Esophagus muscularis mucosa (tissue), 4 donors: ENCODE results near the gene TAS1R3. TPM values are rescaled to one million over a fixed set of nuclear protein-coding genes. Genes with fewer than 3 reads are reported as not detected.

Source experiments
- DNase-seq: peaks from one replicate; pipeline ENCODE4 v3.0.0-alpha.2; 2017; ENCODE audit errors: extremely low spot score
- H3K27ac ChIP-seq, 4 donors: fragments of 200-600 bp; sonication (generic); replicated peaks in 1 of 4; 1 replicate in 3 of 4; 2 replicates in 1 of 4; pipeline ENCODE4 v1.5.1; 2016 to 2019; ENCODE audit warnings: mild to moderate bottlenecking in 1 of 4
- H3K27me3 ChIP-seq, 4 donors: fragments of 200-600 bp; sonication (generic); one replicate each; pipeline versions ENCODE4 v1.5.1 to v1.6.0; 2016 to 2019
- H3K36me3 ChIP-seq, 4 donors: fragments of 200-600 bp; sonication (generic); one replicate each; pipeline ENCODE4 v1.5.1; 2016 to 2019
- H3K4me1 ChIP-seq, 4 donors: fragments of 200-600 bp; sonication (generic); one replicate each; pipeline ENCODE4 v1.5.1; 2016 to 2019
- H3K4me3 ChIP-seq, 4 donors: fragments of 200-600 bp; sonication (generic); 1 replicate in 2 of 4; 2 replicates in 2 of 4; pipeline ENCODE4 v1.5.1; 2016 to 2019; ENCODE audit warnings: mild to moderate bottlenecking in 4 of 4, moderate library complexity in 1 of 4
- H3K9me3 ChIP-seq, 4 donors: fragments of 200-600 bp; sonication (generic); 1 replicate in 3 of 4; 2 replicates in 1 of 4; pipeline ENCODE4 v1.5.1; 2016 to 2019
- CTCF ChIP-seq, 3 experiments: fragments of 200-600 bp in 2 of 3; fragments of 450-650 bp in 1 of 3; sonication (generic) in 2 of 3; IDR thresholded peaks; one replicate each; pipeline ENCODE4 v1.5.1; 2017 to 2019; ENCODE audit warnings: antibody characterized with exemption in 3 of 3, mild to moderate bottlenecking in 2 of 3, moderate library complexity in 1 of 3
- EP300 ChIP-seq: sonication (generic); formaldehyde crosslinking; IDR thresholded peaks from one replicate; pipeline ENCODE4 v1.6.1; 2017; ENCODE audit warnings: antibody characterized with exemption
- POLR2A ChIP-seq: fragments of 450-650 bp; IDR thresholded peaks from one replicate; pipeline ENCODE4 v1.6.1; 2017; ENCODE audit warnings: antibody characterized with exemption, moderate library complexity, mild to moderate bottlenecking, low read depth
- POLR2AphosphoS5 ChIP-seq, 2 donors: sonication (generic); formaldehyde crosslinking; IDR thresholded peaks; one replicate each; pipeline ENCODE4 v1.6.1; 2017; ENCODE audit warnings: antibody characterized with exemption in 2 of 2
- WGBS: methylation state at CpG from one replicate; pipeline ENCODE4 v1.1.5; 2018; 5-methylcytosine and 5-hydroxymethylcytosine counted together
- intact Hi-C: fragments of 100-400 bp; cut with DNase I; formaldehyde crosslinking; loops from one replicate; pipeline ENCODE4 v1.15.1; 2023
- total RNA-seq, 4 donors: library from RNA; depleted of rRNA; stranded (reverse); fragments of >200 nt; gene quantifications; one replicate each; pipeline versions ENCODE4 v1.1.0 to v1.2.1, GENCODE V29; 2016

The TAS1R3 gene
- under 1 TPM in 2 of 4 donors, not detected in 2; 0.17 to 0.32 TPM for total RNA-seq

- Histone ChIP-seq H3K4me3 (no peak within 1 kb of the TSS), H3K9me3 (no peaks in the 10 kb centered on the region), H3K27ac (no peak within 1 kb of the TSS), H3K36me3 (peaks cover 14 to 44% (median 33%) of the 10 kb centered on the region in 4 donors), H3K27me3 (no peaks in the 10 kb centered on the region), H3K4me1 (peaks cover 22 to 33% (median 25%) of the 10 kb centered on the region in 4 donors)
- TF ChIP-seq POLR2A: no peak
- no peak for DNase-seq
- WGBS: 69% methylated on average over 15 of the region's 41 CpGs
- intact Hi-C loops: no loop called here
Observed at GRCh38 chr1:1331068-1331965, at the start of gene TAS1R3. TAS1R3 (plus strand) TSS chr1:1331280; CDS start chr1:1331346, 66 bp downstream.

- Histone ChIP-seq H3K9me3 (no peaks in the 10 kb centered on the region), H3K27me3 (peaks cover 0 to 25% (median 1%) of the 10 kb centered on the region in 4 donors), H3K4me3 (no peak overlapping the region), H3K4me1 (peaks cover 0 to 6% (median 0%) of the 10 kb centered on the region in 4 donors), H3K27ac (no peak overlapping the region), H3K36me3 (no peaks in the 10 kb centered on the region)
- TF ChIP-seq CTCF (IDR thresholded peaks at IDR 0.05): no peak
- TF ChIP-seq POLR2A: no peak
- no peak for TF ChIP-seq POLR2AphosphoS5 (IDR thresholded peaks at IDR 0.05)
- TF ChIP-seq EP300: no peak
- WGBS: 66% methylated on average over 7 of the region's 26 CpGs
- no peak for DNase-seq
- intact Hi-C loops: no loop called here
Observed at GRCh38 chr1:1281533-1282321, 49.4 kb upstream of the TAS1R3 start.

GRCh38 chr1:1282998-1283397 lies 48.1 kb upstream of the TAS1R3 start:
- no peak for DNase-seq
- H3K27me3 ChIP-seq: peaks cover 0 to 38% (median 1%) of the 10 kb centered on the region in 4 donors
- H3K4me3 ChIP-seq: no peak overlapping the region
- TF ChIP-seq POLR2A: no peak
- TF ChIP-seq CTCF (IDR thresholded peaks at IDR 0.05): no peak
- no peak for TF ChIP-seq POLR2AphosphoS5 (IDR thresholded peaks at IDR 0.05)
- no peak for TF ChIP-seq EP300
- no peaks in the 10 kb centered on the region for H3K36me3 ChIP-seq
- intact Hi-C loops: no loop called here
- no peak overlapping the region for H3K27ac ChIP-seq
- H3K9me3 ChIP-seq: no peaks in the 10 kb centered on the region
- WGBS: 78% methylated on average over 14 of the region's 14 CpGs
- peaks cover 0 to 6% (median 0%) of the 10 kb centered on the region in 4 donors for H3K4me1 ChIP-seq

GRCh38 chr1:1283821-1284220 lies 47.3 kb upstream of the TAS1R3 start:
- peaks cover 0 to 38% (median 1%) of the 10 kb centered on the region in 4 donors for H3K27me3 ChIP-seq
- H3K4me1 ChIP-seq: peaks cover 0 to 6% (median 0%) of the 10 kb centered on the region in 4 donors
- 8% methylated on average over 2 of the region's 9 CpGs for WGBS
- DNase-seq: no peak
- H3K4me3 ChIP-seq: no peak overlapping the region
- TF ChIP-seq CTCF (IDR thresholded peaks at IDR 0.05): no peak
- no peak for TF ChIP-seq EP300
- TF ChIP-seq POLR2A: no peak
- TF ChIP-seq POLR2AphosphoS5 (IDR thresholded peaks at IDR 0.05): no peak
- no peak overlapping the region for H3K27ac ChIP-seq
- H3K36me3 ChIP-seq: no peaks in the 10 kb centered on the region
- H3K9me3 ChIP-seq: no peaks in the 10 kb centered on the region
- intact Hi-C loops: no loop called here
